ENCODE measurements around the gene AKNA.
A peak's percentile ranks its signal among the peaks of the same experiment; 100 is the strongest.
"Not testable (repeated sequence)": the region's sequence is repeated elsewhere in the genome, so short reads cannot be mapped to it uniquely, and the experiment has no call there.

AKNA gene

DNA sequence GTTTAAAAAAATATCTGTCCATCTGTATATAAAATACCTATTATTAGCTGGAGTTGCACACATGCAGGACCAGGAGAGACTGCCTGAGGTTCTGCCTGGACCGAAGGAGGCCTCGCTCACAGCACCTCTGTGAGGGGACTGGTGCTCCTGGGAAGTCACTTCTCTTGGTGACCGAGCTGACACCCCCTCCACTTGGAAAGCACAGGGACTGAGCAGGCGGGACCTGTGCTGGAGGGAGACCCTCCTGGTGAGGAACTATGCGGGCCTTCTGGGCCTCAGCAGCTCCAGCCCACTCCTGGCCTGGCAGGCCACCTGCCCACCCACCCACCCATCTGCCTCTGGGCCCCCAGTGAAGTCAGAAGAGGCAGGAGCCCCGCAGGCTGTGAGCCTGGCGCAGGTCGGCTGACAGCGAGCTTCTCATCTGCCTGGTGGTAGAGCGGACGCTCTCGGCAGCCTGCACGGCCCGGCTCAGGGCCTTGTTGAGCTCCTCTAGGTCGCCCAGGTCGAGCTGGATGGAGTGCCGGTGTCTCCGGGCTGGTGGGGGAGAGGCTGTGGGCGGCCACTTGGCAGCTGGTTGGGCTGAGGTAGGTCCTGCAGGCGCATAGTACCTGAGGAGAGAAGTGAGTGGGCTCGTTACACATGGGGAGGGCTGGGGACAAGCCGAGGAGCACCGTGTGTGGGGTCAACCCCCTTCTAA is 50.9 kb downstream of the AKNA start:
- no peak overlapping the region for H3K4me3 Mint-ChIP-seq
- peak overlapping the region; percentile 66 for H3K27ac Mint-ChIP-seq
- H3K36me3 Mint-ChIP-seq = peaks cover 85% of the 10 kb centered on the region
- DNase-seq (ENCODE audit: low spot score in 2 of 2) (no peak), ATAC-seq (no peak)
- no peaks in the 10 kb centered on the region for H3K9me3 Mint-ChIP-seq
- H3K4me1 Mint-ChIP-seq = peaks cover 31% of the 10 kb centered on the region

DNA sequence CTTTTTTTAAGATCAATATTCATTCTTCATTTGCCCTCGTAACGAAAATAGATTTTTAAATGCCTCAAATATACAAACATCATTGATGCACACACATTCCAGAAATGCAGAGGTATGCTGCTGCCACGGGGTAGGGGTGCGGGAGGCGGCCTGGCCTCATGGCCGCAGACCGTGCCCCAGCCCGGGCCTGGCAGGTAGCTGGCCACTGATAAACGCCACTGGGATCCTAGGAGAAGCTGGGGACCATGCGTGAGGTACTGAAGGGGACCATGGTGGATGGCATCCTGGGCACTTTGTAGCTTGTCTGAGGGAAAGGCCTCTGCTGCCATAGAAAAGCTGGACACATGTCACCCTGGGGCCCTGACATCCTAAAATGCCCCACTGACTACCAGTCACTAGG is 51.6 kb downstream of the AKNA start:
- DNase-seq (ENCODE audit: low spot score in 2 of 2) (no peak), ATAC-seq (no peak)
- peak overlapping the region; percentile 66 for H3K27ac Mint-ChIP-seq
- H3K4me3 Mint-ChIP-seq = no peak overlapping the region
- no peaks in the 10 kb centered on the region for H3K9me3 Mint-ChIP-seq
- peaks cover 29% of the 10 kb centered on the region for H3K4me1 Mint-ChIP-seq
- peaks cover 85% of the 10 kb centered on the region for H3K36me3 Mint-ChIP-seq

- ATAC-seq (no peak), DNase-seq (ENCODE audit: low spot score in 2 of 2) (no peak)
- H3K27ac Mint-ChIP-seq = peak overlapping the region; percentile 66
- H3K36me3 Mint-ChIP-seq = peaks cover 85% of the 10 kb centered on the region
- peaks cover 27% of the 10 kb centered on the region for H3K4me1 Mint-ChIP-seq
- no peaks in the 10 kb centered on the region for H3K9me3 Mint-ChIP-seq
- no peak overlapping the region for H3K4me3 Mint-ChIP-seq
Measured at GRCh38 chr9:114335745-114336144, 52.0 kb downstream of the AKNA start.

GRCh38 chr9:114334490-114334889 is 53.3 kb downstream of the AKNA start:
- ATAC-seq (no peak), DNase-seq (ENCODE audit: low spot score in 2 of 2) (no peak)
- H3K9me3 Mint-ChIP-seq = no peaks in the 10 kb centered on the region
- H3K4me1 Mint-ChIP-seq = peaks cover 21% of the 10 kb centered on the region
- H3K4me3 Mint-ChIP-seq = no peak overlapping the region
- peaks cover 73% of the 10 kb centered on the region for H3K36me3 Mint-ChIP-seq
- H3K27ac Mint-ChIP-seq = peak overlapping the region; percentile 66

DNA sequence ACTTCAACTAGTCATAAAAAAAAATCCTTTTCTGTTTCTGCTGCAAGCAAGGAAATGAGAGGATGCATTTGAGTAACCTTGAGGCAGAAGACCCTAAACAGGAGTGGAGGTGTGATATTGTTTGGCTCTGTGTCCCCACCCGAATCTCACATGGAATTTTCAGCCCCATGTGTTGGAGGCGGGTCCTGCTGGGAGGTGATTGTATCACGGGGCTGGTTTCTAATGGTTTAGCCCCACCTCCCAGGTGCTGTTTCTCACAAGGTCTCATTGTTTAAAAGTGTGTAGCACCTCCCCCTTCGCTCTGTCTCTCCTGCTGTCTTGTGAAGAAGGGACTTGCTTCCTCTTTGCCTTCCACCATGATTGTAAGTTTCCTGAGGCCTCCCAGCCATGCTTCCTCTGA is 54.1 kb downstream of the AKNA start:
- H3K9me3 Mint-ChIP-seq; ATAC-seq; DNase-seq (ENCODE audit: low spot score in 2 of 2); H3K4me3 Mint-ChIP-seq; H3K27ac Mint-ChIP-seq: not testable (repeated sequence)
- Mint-ChIP-seq H3K36me3 (peaks cover 65% of the 10 kb centered on the region), H3K4me1 (peaks cover 21% of the 10 kb centered on the region)

GRCh38 chr9:114332474-114333040 is 55.2 kb downstream of the AKNA start:
- not testable (repeated sequence) for ATAC-seq; H3K9me3 Mint-ChIP-seq; H3K4me3 Mint-ChIP-seq; DNase-seq (ENCODE audit: low spot score in 2 of 2)
- H3K27ac Mint-ChIP-seq = peak overlapping the region; percentile 74
- peaks cover 54% of the 10 kb centered on the region for H3K36me3 Mint-ChIP-seq
- H3K4me1 Mint-ChIP-seq = peaks cover 21% of the 10 kb centered on the region

- H3K4me3 Mint-ChIP-seq; DNase-seq (ENCODE audit: low spot score in 2 of 2); H3K9me3 Mint-ChIP-seq: not testable (repeated sequence)
- Mint-ChIP-seq H3K4me1 (peaks cover 21% of the 10 kb centered on the region), H3K27ac (peak overlapping the region; percentile 68), H3K36me3 (peaks cover 43% of the 10 kb centered on the region)
- peak; percentile 14 for ATAC-seq
Measured at GRCh38 chr9:114331229-114332195, 56.3 kb downstream of the AKNA start.

GRCh38 chr9:114330636-114331035 is 57.1 kb downstream of the AKNA start:
- Mint-ChIP-seq H3K36me3 (peaks cover 34% of the 10 kb centered on the region), H3K4me3 (no peak overlapping the region), H3K9me3 (no peaks in the 10 kb centered on the region), H3K27ac (peak overlapping the region; percentile 68), H3K4me1 (peaks cover 21% of the 10 kb centered on the region)
- ATAC-seq (no peak), DNase-seq (ENCODE audit: low spot score in 2 of 2) (no peak)

DNA sequence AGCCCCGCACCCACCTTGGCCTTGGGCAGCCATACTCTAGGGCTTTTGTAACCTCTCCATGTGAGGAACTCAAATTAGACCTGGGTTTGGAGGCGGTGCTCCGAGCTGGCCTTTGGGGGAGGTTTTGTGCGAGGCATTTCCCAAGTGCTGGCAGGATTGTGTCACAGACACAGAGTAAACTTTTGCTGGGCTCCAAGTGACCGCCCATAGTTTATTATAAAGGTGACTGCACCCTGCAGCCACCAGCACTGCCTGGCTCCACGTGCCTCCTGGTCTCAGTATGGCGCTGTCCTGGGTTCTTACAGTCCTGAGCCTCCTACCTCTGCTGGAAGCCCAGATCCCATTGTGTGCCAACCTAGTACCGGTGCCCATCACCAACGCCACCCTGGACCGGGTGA is 58.2 kb downstream of the AKNA start, which contains the start of gene ORM2:
ORM2 (plus strand) TSS at position 245 of the 398 bp plus-strand sequence; CDS start at position 281, 36 bp downstream.
- ATAC-seq = peak; percentile 14
- DNase-seq (ENCODE audit: low spot score in 2 of 2); H3K9me3 Mint-ChIP-seq; H3K4me3 Mint-ChIP-seq: not testable (repeated sequence)
- H3K4me1 Mint-ChIP-seq = peaks cover 14% of the 10 kb centered on the region
- peaks cover 24% of the 10 kb centered on the region for H3K36me3 Mint-ChIP-seq
- H3K27ac Mint-ChIP-seq = peak within 1 kb of the TSS; percentile 68

DNA sequence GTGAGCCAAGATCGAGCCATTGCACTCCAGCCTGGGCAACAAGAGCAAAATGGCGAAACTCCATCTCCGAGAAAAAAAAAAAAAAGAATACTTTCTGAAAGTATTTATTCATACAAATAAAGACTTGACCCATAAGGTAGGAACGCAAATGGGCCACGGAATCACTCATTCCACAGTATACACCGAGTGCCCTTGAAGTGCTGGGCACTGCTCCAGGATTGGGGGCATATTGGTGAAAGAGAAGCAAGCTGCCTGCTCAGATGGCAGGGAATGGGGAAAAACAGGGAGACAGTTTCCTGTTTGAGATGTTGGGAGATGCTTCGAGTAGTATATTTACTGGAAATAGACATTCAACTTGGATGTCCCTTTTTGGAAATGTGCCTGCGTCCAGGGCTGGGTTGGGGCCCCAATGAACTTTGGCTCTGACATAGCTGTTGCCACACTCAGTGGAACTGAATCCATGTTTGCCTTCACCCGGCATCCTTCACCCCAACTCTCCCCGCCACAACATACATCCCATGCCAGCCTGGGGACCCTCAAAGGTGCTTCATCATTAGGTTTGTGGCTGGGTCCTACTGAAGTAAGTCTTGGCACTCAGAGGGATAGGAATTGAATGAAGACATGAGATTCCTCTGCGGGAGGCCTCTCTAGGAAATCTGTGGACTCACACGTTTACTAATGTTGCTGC is 58.7 kb downstream of the AKNA start:
- DNase-seq (ENCODE audit: low spot score in 2 of 2); H3K27ac Mint-ChIP-seq; H3K4me3 Mint-ChIP-seq; ATAC-seq; H3K9me3 Mint-ChIP-seq: not testable (repeated sequence)
- Mint-ChIP-seq H3K4me1 (peaks cover 14% of the 10 kb centered on the region), H3K36me3 (peaks cover 20% of the 10 kb centered on the region)

GRCh38 chr9:114328357-114328820 is 59.4 kb downstream of the AKNA start:
- DNase-seq (ENCODE audit: low spot score in 2 of 2); H3K4me3 Mint-ChIP-seq; ATAC-seq; H3K27ac Mint-ChIP-seq; H3K9me3 Mint-ChIP-seq: not testable (repeated sequence)
- H3K36me3 Mint-ChIP-seq = peaks cover 20% of the 10 kb centered on the region
- peaks cover 14% of the 10 kb centered on the region for H3K4me1 Mint-ChIP-seq

- DNase-seq (ENCODE audit: low spot score in 2 of 2) (no peak), ATAC-seq (no peak)
- Mint-ChIP-seq H3K27ac (no peak overlapping the region), H3K36me3 (peaks cover 19% of the 10 kb centered on the region), H3K9me3 (no peaks in the 10 kb centered on the region), H3K4me1 (peaks cover 14% of the 10 kb centered on the region), H3K4me3 (no peak overlapping the region)
Measured at GRCh38 chr9:114327749-114328148, 60.0 kb downstream of the AKNA start.

DNA sequence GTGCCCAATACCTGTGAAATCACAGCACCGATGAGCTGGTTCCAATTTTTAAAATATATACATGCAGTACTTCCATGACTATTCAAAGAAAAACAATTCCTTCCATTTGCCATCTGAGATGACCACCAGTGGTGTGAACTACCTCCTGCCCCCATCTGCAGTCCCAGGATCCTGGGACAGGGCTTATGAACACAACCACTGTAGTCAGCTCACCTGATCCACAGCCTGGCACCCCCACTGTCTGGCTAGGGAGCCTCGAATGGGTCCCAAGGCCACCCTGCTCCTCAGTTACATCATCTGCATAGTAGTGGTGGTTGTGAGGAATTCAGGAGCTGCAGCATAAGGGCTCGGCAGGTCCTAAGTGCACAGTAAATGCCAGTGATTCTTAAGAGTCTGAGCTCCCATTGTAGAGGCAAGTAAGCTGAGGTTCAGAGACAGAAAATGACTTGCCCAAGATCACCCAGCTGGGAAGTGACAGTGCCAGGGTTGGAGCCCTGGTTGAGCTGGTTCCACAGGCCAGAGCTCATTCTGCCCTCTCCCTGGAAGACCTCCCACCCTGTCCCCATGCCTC is 62.0 kb downstream of the AKNA start:
- not testable (repeated sequence) for H3K4me3 Mint-ChIP-seq; H3K27ac Mint-ChIP-seq; ATAC-seq; H3K36me3 Mint-ChIP-seq; DNase-seq (ENCODE audit: low spot score in 2 of 2); H3K9me3 Mint-ChIP-seq
- H3K4me1 Mint-ChIP-seq = peaks cover 12% of the 10 kb centered on the region

GRCh38 chr9:114324965-114325364 is 62.8 kb downstream of the AKNA start:
- H3K27ac Mint-ChIP-seq; H3K4me3 Mint-ChIP-seq; H3K9me3 Mint-ChIP-seq; H3K36me3 Mint-ChIP-seq; ATAC-seq; DNase-seq (ENCODE audit: low spot score in 2 of 2): not testable (repeated sequence)
- H3K4me1 Mint-ChIP-seq = peaks cover 12% of the 10 kb centered on the region

Data from stimulated activated effector memory CD8-positive, alpha-beta T cell treated with anti-CD3 and anti-CD28 coated beads, Interleukin-12 subunit alpha, Interleukin-12 subunit beta, amount 100 ng/mL, for 72 hours (primary cell).